Esophagus squamous epithelium (tissue), 5 donors: ENCODE data around the gene PRAMEF11. TPM values are rescaled to one million over a fixed set of nuclear protein-coding genes. Genes with fewer than 3 reads are reported as not detected.
"Not testable (repeated sequence)": the region's sequence is repeated elsewhere in the genome, so short reads cannot be mapped to it uniquely, and the experiment has no call there.

Experiments
- DNase-seq: peaks from one replicate; lab custom pipeline; 2025; lab: John Stamatoyannopoulos, UW
- H3K27ac ChIP-seq, 4 donors: fragments of 200-600 bp; sonication (generic); one replicate each; pipeline ENCODE4 v1.5.1; 2016 to 2019; ENCODE audit warnings: mild to moderate bottlenecking in 1 of 4
- H3K27me3 ChIP-seq, 4 donors: fragments of 200-600 bp; sonication (generic); 1 replicate in 3 of 4; 2 replicates in 1 of 4; pipeline versions ENCODE4 v1.5.1 to v1.6.0; 2017 to 2021; ENCODE audit warnings: antibody characterized with exemption in 1 of 4
- H3K36me3 ChIP-seq, 3 donors: fragments of 200-600 bp; sonication (generic); one replicate each; pipeline ENCODE4 v1.5.1; 2016 to 2019
- H3K4me1 ChIP-seq, 3 donors: fragments of 200-600 bp; sonication (generic); one replicate each; pipeline ENCODE4 v1.5.1; 2017 to 2019
- H3K4me3 ChIP-seq, 4 donors: fragments of 200-600 bp; sonication (generic); 1 replicate in 3 of 4; 2 replicates in 1 of 4; pipeline ENCODE4 v1.5.1; 2016 to 2019; ENCODE audit warnings: mild to moderate bottlenecking in 2 of 4, moderate library complexity in 1 of 4
- H3K9me3 ChIP-seq, 3 donors: fragments of 200-600 bp; sonication (generic); one replicate each; pipeline ENCODE4 v1.5.1; 2016 to 2019
- CTCF ChIP-seq, 6 experiments: fragments of 450-650 bp in 4 of 6; fragments of 200-600 bp in 2 of 6; sonication (generic) in 2 of 6; IDR thresholded peaks; one replicate each; pipeline ENCODE4 v1.5.1; 2016 to 2019; ENCODE audit warnings: antibody characterized with exemption in 6 of 6, mild to moderate bottlenecking in 4 of 6, moderate library complexity in 4 of 6
- POLR2A ChIP-seq, 4 donors: fragments of 450-650 bp; IDR thresholded peaks; one replicate each; pipeline ENCODE4 v1.6.1; 2017; ENCODE audit warnings: antibody characterized with exemption in 4 of 4, mild to moderate bottlenecking in 4 of 4, moderate library complexity in 3 of 4
- WGBS, 2 donors: methylation state at CpG; one replicate each; pipeline ENCODE4 v1.1.5; 2018; 5-methylcytosine and 5-hydroxymethylcytosine counted together
- intact Hi-C: fragments of 100-400 bp; cut with DNase I; formaldehyde crosslinking; loops from one replicate; pipeline ENCODE4 v1.15.0; 2022
- total RNA-seq, 4 donors: library from RNA; depleted of rRNA; stranded (reverse); fragments of >200 nt; gene quantifications; one replicate each; pipeline ENCODE4 v1.1.0, GENCODE V29; 2016
- donor health status: DM: yes; HTN: yes; CAD: no.

PRAMEF11 gene
- total RNA-seq, 4 donors from 2014 or later: not detected

GRCh38 chr1:12798911-12799310, 32.3 kb downstream of the PRAMEF11 start:
- TF ChIP-seq POLR2A (IDR thresholded peaks at IDR 0.05): no peak
- no peak for TF ChIP-seq CTCF (IDR thresholded peaks at IDR 0.05)
- Histone ChIP-seq H3K27me3 (no peaks in the 10 kb centered on the region), H3K4me1 (no peaks in the 10 kb centered on the region), H3K27ac (no peak overlapping the region), H3K4me3 (no peak overlapping the region), H3K9me3 (no peaks in the 10 kb centered on the region), H3K36me3 (no peaks in the 10 kb centered on the region)
- DNase-seq: no peak
- intact Hi-C loops: no loop called here
- 17 to 53% methylated on average over 1 to 2 of the region's 4 CpGs for WGBS, 2 donors

GRCh38 chr1:12791097-12791496, 40.1 kb downstream of the PRAMEF11 start, which contains the start of gene PRAMEF1:
Gene PRAMEF1 (plus strand): TSS chr1:12791397. CDS start chr1:12793228, 1,831 bp downstream.
- H3K36me3 ChIP-seq, DNase-seq, H3K27ac ChIP-seq, H3K9me3 ChIP-seq, H3K4me3 ChIP-seq, intact Hi-C loops, H3K27me3 ChIP-seq, H3K4me1 ChIP-seq: not testable (repeated sequence)
- 87% methylated on average over 3 of the region's 5 CpGs; no CpG with 5 or more reads in 1 of the 2 donors for WGBS, 2 donors

GRCh38 chr1:12784729-12785128, 46.5 kb downstream of the PRAMEF11 start:
- intact Hi-C loops, H3K36me3 ChIP-seq, DNase-seq, H3K27ac ChIP-seq, H3K27me3 ChIP-seq, H3K4me3 ChIP-seq, H3K4me1 ChIP-seq: not testable (repeated sequence)
- 90 to 92% methylated on average over 7 of the region's 8 CpGs for WGBS, 2 donors
- peaks cover 0 to 30% (median 18%) of the 10 kb centered on the region in 3 donors for H3K9me3 ChIP-seq

GRCh38 chr1:12783783-12784182, 47.4 kb downstream of the PRAMEF11 start:
- H3K4me1 ChIP-seq, intact Hi-C loops, H3K27me3 ChIP-seq, DNase-seq, H3K36me3 ChIP-seq, H3K27ac ChIP-seq, H3K4me3 ChIP-seq: not testable (repeated sequence)
- H3K9me3 ChIP-seq: peaks cover 0 to 30% (median 18%) of the 10 kb centered on the region in 3 donors
- WGBS, 2 donors: 44 to 53% methylated on average over 4 to 5 of the region's 7 CpGs
- TF ChIP-seq CTCF (IDR thresholded peaks at IDR 0.05): peak in 2 of 6 experiments; percentile 17 to 48

GRCh38 chr1:12781488-12781887, 49.7 kb downstream of the PRAMEF11 start:
- H3K4me1 ChIP-seq, H3K36me3 ChIP-seq, intact Hi-C loops, H3K4me3 ChIP-seq, DNase-seq, H3K27ac ChIP-seq: not testable (repeated sequence)
- 66 to 91% methylated on average over 4 of the region's 5 CpGs for WGBS, 2 donors
- TF ChIP-seq CTCF (IDR thresholded peaks at IDR 0.05): peak in 1 of 6 experiments; percentile 4
- Histone ChIP-seq H3K9me3 (peaks cover 0 to 28% (median 18%) of the 10 kb centered on the region in 3 donors), H3K27me3 (peaks cover 0 to 19% (median 0%) of the 10 kb centered on the region in 4 donors)

GRCh38 chr1:12778907-12779306, 52.3 kb downstream of the PRAMEF11 start:
- Histone ChIP-seq H3K36me3 (no peaks in the 10 kb centered on the region), H3K27me3 (peaks cover 0 to 27% (median 0%) of the 10 kb centered on the region in 4 donors), H3K27ac (no peak overlapping the region), H3K4me1 (no peaks in the 10 kb centered on the region), H3K9me3 (peaks cover 0 to 2% (median 0%) of the 10 kb centered on the region in 3 donors), H3K4me3 (no peak overlapping the region)
- no peak for DNase-seq
- intact Hi-C loops: no loop called here
- no peak for TF ChIP-seq POLR2A (IDR thresholded peaks at IDR 0.05)
- no peak for TF ChIP-seq CTCF (IDR thresholded peaks at IDR 0.05)
- 64 to 81% methylated on average over 6 of the region's 6 CpGs for WGBS, 2 donors
